GM10248 (cell line): Measurements from ENCODE around the gene CARD16.
"Not testable (repeated sequence)": the region's sequence is repeated elsewhere in the genome, so short reads cannot be mapped to it uniquely, and the experiment has no call there.

Experiments used
- CTCF ChIA-PET: fragments of 300-600 bp; sonication (Branson Sonifier 250); formaldehyde crosslinking; extraction: SDS; loops from one replicate; lab custom pipeline; 2021; ENCODE audit warnings: antibody characterized with exemption; lab: Yijun Ruan, JAX
- POLR2A ChIA-PET: fragments of 350-650 bp; sonication (Branson Sonifier 250); formaldehyde crosslinking; extraction: SDS; loops from one replicate; lab custom pipeline; 2020; ENCODE audit warnings: antibody characterized with exemption; lab: Yijun Ruan, JAX
- DNase-seq: peaks from one replicate; pipeline ENCODE4 v3.0.0; 2012; ENCODE audit errors: extremely low spot score
- TF ChIP-seq, protein P1 (sequence below): IDR thresholded peaks from 2 replicates; pipeline ENCODE4 v1.5.1; 2012; ENCODE audit warnings: mild to moderate bottlenecking, low read depth; ENCODE audit errors: extremely low read depth, missing control alignments, control extremely low read depth

Gene CARD16

DNA sequence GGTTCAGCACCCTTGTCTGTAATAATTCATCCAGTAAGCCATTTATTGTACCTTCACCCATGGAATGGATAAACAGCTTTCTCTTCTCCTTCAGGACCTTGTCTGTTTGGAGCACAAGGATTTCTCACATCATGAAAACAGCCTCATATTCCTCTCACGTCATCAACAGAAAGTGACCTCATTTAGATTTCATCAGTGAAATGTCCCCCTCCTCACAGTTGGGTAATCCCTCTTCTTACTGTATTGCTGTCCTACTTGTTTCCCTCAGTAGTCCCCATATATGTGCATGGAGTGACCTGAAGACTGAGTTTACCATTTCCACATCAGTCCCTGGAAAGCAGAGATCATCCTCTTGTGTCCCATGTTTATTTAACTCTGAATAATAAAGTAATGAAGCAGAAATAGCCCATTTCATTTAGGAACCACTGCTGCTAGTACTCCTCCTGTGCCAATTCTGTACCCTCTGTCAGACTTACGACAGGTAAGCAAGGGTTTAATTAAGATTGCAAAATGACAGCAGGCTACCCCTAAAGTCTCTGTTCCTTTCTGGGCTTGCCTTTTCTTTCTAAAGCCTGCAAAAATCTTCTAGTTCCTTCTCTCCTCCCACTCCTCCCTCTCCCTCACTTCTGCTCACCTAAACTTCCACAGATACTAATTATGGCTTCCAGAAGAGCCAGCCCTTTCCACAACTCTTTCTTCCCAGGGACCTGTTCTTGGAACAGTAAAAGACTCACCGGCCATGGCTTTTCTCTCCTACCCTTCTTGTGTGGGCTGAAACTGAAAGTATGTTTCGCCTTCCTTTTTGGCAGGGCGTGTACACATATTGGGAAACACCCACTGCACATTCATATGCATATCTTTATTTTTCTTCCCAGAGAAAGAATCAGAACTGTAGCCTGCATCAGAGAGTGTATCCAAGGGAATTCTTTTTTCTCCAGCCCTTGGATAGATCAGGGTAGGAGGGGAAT lies at the start of gene CARD16:
Gene CARD16, minus strand, starts transcription at position 779 of the 968 bp plus-strand sequence. Its CDS starts 38 bp downstream, at position 741.
- DNase-seq, result peak; percentile 25
- POLR2A ChIA-PET, CTCF ChIA-PET: not testable (repeated sequence)

DNA sequence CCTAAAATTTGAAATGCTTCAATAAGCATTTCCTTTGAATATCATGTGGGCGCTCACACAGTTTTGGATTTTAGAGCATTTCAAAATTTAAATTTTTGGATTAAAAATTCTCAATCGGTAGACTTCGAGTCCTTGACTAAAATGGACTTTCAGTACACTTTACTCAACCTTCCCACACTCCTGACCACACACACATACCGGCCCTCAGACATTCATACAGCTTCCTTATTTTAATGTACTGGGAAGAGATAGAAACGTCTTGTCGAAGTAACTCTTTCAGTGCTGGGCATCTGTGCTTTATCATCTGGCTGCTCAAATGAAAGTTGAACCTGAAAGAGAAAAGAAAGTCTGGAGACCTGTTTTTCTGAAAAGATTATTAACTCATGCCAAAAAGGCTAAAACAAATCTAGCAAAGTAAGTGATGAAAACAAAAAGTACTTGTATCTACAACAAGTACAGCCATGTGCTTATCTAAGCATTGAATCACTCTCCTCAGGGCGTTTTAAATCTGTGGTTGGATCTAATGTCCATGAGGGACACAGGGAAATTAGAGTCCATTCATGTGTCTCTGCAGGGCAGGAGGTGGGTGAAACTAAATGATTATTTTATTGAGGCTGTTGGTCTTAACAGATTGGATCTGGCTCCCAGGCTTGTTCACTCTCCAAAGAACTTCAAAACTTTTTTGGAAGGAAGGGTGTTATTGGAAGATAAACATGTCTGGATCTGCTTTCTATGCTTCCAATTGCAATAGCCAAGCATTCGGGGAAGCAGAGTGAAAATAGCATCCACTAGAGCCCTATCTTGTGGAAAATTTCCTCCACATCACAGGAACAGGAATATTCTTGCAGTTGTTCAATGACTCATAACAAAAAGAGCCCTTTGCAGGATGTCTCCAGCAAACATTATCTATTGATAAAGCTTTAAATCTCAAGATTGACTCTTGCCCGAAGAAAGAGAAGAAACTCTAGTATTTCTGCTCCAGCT lies 47.4 kb upstream of the CARD16 start:
- ChIA-PET POLR2A (no interaction called here), CTCF (no interaction called here)
- DNase-seq, result no peak
- TF ChIP-seq, protein P1, sequence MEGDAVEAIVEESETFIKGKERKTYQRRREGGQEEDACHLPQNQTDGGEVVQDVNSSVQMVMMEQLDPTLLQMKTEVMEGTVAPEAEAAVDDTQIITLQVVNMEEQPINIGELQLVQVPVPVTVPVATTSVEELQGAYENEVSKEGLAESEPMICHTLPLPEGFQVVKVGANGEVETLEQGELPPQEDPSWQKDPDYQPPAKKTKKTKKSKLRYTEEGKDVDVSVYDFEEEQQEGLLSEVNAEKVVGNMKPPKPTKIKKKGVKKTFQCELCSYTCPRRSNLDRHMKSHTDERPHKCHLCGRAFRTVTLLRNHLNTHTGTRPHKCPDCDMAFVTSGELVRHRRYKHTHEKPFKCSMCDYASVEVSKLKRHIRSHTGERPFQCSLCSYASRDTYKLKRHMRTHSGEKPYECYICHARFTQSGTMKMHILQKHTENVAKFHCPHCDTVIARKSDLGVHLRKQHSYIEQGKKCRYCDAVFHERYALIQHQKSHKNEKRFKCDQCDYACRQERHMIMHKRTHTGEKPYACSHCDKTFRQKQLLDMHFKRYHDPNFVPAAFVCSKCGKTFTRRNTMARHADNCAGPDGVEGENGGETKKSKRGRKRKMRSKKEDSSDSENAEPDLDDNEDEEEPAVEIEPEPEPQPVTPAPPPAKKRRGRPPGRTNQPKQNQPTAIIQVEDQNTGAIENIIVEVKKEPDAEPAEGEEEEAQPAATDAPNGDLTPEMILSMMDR, result no peak

DNA sequence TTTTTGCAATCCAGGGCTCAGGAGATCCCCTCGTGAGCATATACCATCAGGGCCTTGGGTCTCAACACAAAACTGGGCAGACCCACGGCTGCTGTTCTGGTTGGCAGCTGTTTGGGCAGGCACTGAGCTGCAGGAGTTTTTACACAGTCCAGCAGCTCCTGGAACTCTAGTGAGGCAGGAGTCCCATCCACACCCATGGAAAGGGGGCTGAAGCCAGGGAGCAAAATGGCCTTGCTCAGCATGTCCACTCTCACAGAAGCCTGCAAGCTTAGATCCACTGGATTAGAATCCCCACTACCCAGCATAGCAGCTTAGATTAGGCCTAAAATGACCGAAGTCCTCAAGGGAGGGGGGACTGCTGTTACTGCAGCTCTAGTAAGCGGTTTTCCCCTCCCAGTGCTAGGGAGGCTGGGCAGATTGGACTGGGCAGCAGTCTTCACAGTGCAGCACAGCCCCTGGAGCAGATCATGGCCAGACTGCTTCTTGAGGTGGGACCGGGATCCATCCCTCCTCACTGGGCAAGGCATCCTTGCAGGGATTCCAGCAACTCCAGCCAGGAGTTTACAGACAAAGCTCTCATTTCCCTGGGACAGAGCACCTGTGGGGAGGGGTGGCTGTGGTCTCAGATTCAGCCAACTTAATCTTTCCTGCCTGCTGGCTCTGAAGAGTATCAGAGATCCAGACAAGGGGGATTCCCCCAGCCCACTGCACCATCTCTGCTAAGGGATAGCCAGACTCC lies 36.4 kb upstream of the CARD16 start:
- TF ChIP-seq, protein P1, result no peak
- DNase-seq, result no peak
- ChIA-PET POLR2A (no interaction called here), CTCF (interaction anchor here (1.4 kb wide), 1 partner anchor 14 kb away, joined by 3 read pairs; no protein-coding TSS in a partner anchor)

DNA sequence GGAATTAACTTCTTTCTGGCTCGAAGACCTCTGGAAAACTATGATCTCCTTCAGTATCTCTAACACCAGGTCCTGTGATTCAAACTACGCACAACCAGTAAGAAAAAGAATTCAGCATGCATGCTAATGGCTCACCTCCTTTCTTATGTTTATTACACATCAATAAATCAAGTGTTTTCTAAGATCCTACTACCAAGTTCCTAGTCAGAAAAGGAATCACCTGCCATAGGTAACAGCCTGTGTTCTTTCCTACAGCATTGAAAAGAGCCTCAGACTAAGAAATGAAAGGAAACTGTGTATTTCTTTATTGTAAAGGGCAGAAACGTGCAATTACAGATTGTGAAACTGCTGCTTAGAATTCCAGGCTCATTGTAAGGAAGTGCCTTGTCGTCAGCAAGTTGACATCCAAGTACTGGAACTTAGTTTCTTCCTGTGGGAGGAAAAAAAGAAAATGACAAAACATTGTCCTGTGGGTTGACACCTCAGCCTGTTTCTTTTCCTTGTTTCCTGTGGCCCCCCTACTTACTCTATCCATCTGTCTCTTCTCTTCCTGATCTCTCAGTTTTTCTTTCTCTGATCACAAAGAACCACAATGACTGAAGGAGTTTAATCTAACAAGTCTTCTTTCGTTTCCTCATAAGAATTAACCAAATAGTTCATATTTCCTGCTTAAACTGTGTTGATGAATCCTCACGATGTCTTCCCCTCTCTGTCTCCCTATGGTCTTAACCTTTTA lies 35.2 kb upstream of the CARD16 start:
- CTCF ChIA-PET, POLR2A ChIA-PET, DNase-seq: not testable (repeated sequence)

DNA sequence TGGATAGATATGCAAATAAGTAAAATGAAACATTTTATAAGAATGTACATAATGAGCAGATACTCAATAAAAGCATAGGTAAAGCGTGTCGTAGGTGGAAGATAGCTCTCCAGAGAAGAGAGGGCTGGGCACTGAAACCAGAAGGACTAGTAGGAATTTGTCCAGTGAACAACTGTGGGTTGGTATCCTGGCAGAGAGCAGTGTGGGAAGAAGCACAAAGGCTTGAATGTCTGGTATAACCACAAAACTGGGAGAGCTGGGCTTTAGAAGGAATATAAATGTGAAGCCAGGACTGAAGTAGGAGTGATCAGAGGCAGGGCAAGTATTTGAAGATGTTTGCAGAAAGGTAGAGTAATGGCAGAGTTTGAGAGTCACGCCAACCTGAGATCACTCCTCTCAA lies 33.1 kb upstream of the CARD16 start:
- CTCF ChIA-PET, result no interaction called here
- DNase-seq, result no peak
- TF ChIP-seq, protein P1, result no peak
- POLR2A ChIA-PET, result no interaction called here

DNA sequence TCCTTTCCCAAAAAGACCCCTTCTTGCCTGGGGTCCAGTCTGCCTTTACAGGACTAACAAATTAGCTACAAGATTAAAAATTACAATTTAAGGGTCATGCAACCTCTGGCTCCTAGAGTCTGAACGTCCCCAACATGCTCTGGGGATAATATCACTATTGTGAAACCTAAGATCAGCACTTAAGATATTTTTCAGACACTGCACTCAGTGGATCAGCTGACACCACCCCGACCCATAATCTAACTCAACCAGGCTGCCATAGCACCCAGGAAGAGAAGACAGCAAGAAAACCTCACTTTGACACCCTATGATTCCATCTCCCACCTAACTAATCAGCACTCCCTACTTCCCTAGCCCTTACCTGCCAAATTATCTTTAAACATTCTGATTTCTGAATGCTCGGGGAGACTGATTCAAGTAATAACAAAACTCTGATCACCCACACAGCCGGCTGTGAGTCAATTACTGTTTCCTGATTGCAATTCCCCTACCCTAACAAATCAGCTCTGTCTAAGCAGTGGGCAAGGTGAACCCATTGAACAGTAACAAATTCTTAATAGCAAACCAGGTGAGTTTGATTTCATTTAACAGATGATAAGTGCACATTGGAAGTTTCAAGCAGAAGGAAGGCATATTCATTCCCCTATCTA lies 32.1 kb upstream of the CARD16 start:
- CTCF ChIA-PET, DNase-seq, POLR2A ChIA-PET: not testable (repeated sequence)

DNA sequence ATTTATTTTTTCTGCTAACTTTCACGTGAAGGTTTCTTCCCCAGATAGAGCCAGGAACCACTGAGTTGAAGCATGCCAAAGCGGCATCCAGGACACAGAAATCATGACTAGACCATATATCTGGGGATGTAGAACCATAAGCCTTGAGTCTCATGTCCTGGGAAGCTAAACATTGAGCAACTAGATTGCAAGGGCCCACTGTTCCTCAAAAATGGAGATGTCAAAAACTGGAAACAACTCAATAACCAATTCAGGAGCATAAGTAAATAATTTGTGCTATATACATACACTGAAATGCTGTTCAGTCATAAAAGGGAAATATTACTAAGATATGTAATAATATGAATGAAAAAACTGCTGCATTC lies 29.0 kb upstream of the CARD16 start:
- ChIA-PET CTCF (no interaction called here), POLR2A (no interaction called here)
- no peak for DNase-seq
- TF ChIP-seq, protein P1, result no peak
